Loucy (cell line): ENCODE results near the gene CHDH.

ENCODE experiments used
- H2AFZ ChIP-seq: fragments of 200-600 bp; sonication (generic); 2 replicates; pipeline ENCODE4 v1.6.0; 2016; ENCODE audit warnings: antibody characterized with exemption, mild to moderate bottlenecking, low read length, moderate library complexity
- H3F3A ChIP-seq: fragments of 200-600 bp; 2 replicates; pipeline ENCODE4 v1.6.0; 2016; ENCODE audit warnings: antibody characterized with exemption, low read depth, mild to moderate bottlenecking
- H3K27me3 ChIP-seq: fragments of 200-600 bp; sonication (generic); 2 replicates; pipeline ENCODE4 v1.6.1; 2014; ENCODE audit warnings: low read length, mild to moderate bottlenecking; ENCODE audit not compliant: insufficient read depth, poor library complexity, severe bottlenecking
- H3K36me3 ChIP-seq: fragments of 200-600 bp; sonication (generic); 2 replicates; pipeline ENCODE4 v1.6.1; 2016; ENCODE audit warnings: low read length; ENCODE audit not compliant: insufficient read depth
- H3K4me1 ChIP-seq: fragments of 200-600 bp; sonication (generic); 2 replicates; pipeline ENCODE4 v1.5.1; 2014; ENCODE audit warnings: low read length, mild to moderate bottlenecking; ENCODE audit not compliant: insufficient read depth, poor library complexity, severe bottlenecking
- H3K4me2 ChIP-seq: fragments of 200-600 bp; sonication (generic); 2 replicates; pipeline ENCODE4 v1.6.0; 2014; ENCODE audit warnings: antibody characterized with exemption, low read length, low read depth, mild to moderate bottlenecking; ENCODE audit not compliant: poor library complexity, severe bottlenecking
- H3K4me3 ChIP-seq: fragments of 200-600 bp; sonication (generic); 2 replicates; pipeline ENCODE4 v1.5.1; 2014; ENCODE audit warnings: low read length, mild to moderate bottlenecking, mixed read lengths; ENCODE audit not compliant: poor library complexity, severe bottlenecking
- H3K79me2 ChIP-seq: fragments of 200-600 bp; sonication (generic); 2 replicates; pipeline ENCODE4 v1.6.1; 2014; ENCODE audit warnings: low read length; ENCODE audit not compliant: insufficient read depth
- H3K9ac ChIP-seq: fragments of 200-600 bp; sonication (generic); 2 replicates; pipeline ENCODE4 v1.6.0; 2014; ENCODE audit warnings: mild to moderate bottlenecking, low read depth, low read length, moderate library complexity; ENCODE audit not compliant: poor library complexity, severe bottlenecking
- H3K9me2 ChIP-seq: fragments of 200-600 bp; sonication (generic); replicated peaks from 2 replicates; pipeline ENCODE4 v1.6.1; 2016; ENCODE audit warnings: low read depth, low read length, mixed read lengths
- H3K9me3 ChIP-seq: fragments of 200-600 bp; sonication (generic); 2 replicates; pipeline ENCODE4 v1.6.1; 2014; ENCODE audit warnings: mild to moderate bottlenecking, antibody characterized with exemption, low read length, low read depth; ENCODE audit not compliant: insufficient read depth
- H4K20me1 ChIP-seq: fragments of 200-600 bp; sonication (generic); 2 replicates; pipeline ENCODE4 v1.6.0; 2014; ENCODE audit warnings: antibody characterized with exemption, low read length, mild to moderate bottlenecking; ENCODE audit not compliant: insufficient read depth, poor library complexity, severe bottlenecking
- CTCF ChIP-seq: fragments of 200-600 bp; sonication (generic); conservative IDR thresholded peaks from 2 replicates; pipeline ENCODE4 v1.5.1; 2014; ENCODE audit warnings: mild to moderate bottlenecking, antibody characterized with exemption, low read length
- EZH2phosphoT487 ChIP-seq: fragments of 200-600 bp; IDR thresholded peaks from 2 replicates; pipeline ENCODE4 v1.6.1; 2018; ENCODE audit warnings: antibody characterized with exemption, mild to moderate bottlenecking, moderate library complexity, borderline replicate concordance

Gene CHDH

GRCh38 chr3:53885239-53885638 lies 39.0 kb upstream of the CHDH start:
- Histone ChIP-seq H3K9me2 (no peaks in the 10 kb centered on the region), H2AFZ (no peak overlapping the region), H3K4me2 (no peak overlapping the region), H3K79me2 (peaks cover 14% of the 10 kb centered on the region), H3K9ac (no peak overlapping the region), H3K27me3 (peaks cover 13% of the 10 kb centered on the region), H3K9me3 (no peaks in the 10 kb centered on the region), H3K4me1 (peaks cover 30% of the 10 kb centered on the region), H3K4me3 (no peak overlapping the region), H4K20me1 (peaks cover 15% of the 10 kb centered on the region), H3F3A (no peaks in the 10 kb centered on the region), H3K36me3 (peaks cover 4% of the 10 kb centered on the region; the same call in 1 of the 2 replicates)
- TF ChIP-seq CTCF (no peak), EZH2phosphoT487 (no peak)

DNA sequence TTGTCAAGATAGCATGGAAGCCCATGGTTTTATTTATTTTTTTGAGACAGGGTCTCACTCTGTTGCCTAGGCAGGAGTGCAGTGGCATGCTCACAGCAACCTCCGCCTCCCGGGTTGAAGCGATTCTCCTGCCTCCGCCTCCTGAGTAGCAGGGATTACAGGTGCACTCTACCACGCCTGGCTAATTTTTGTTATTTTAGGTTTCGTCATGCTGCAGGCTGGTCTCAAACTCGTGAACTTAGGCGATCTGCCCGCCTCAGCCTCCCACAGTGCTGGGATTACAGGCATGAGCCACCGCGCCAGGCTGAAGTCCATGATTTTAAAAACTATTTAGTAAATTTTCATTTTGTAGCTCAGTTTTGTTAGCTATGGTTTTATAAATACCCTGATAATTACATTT lies 38.4 kb upstream of the CHDH start:
- Histone ChIP-seq H3K27me3 (peaks cover 13% of the 10 kb centered on the region), H3F3A (no peaks in the 10 kb centered on the region), H2AFZ (no peak overlapping the region), H3K36me3 (peaks cover 7% of the 10 kb centered on the region; the same call in 1 of the 2 replicates), H3K9ac (no peak overlapping the region), H3K9me3 (no peaks in the 10 kb centered on the region), H3K4me2 (no peak overlapping the region), H3K4me1 (peaks cover 32% of the 10 kb centered on the region), H3K79me2 (peaks cover 20% of the 10 kb centered on the region), H3K9me2 (no peaks in the 10 kb centered on the region), H3K4me3 (no peak overlapping the region), H4K20me1 (peaks cover 20% of the 10 kb centered on the region)
- no peak for TF ChIP-seq EZH2phosphoT487
- TF ChIP-seq CTCF, result no peak

DNA sequence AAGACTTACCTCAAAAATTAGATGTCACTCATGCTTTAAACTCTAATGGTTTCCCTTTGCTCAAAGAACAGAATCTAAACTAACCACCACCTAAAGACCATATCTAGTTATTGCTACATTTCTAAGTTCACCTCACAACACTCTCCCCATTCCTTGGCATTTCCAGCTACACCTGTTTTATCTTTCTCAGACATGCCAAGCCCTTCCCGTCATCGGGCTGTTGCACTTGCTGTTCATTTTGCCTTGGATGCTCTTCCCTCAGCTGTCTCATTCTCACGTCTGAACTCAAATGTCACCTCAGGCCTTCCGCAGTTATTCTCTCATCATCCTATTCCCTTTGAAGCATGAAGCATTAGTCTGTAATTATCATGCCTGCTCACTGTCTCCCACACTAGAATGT lies 36.8 kb upstream of the CHDH start:
- Histone ChIP-seq H3K4me3 (no peak overlapping the region), H3F3A (no peaks in the 10 kb centered on the region), H3K9me3 (no peaks in the 10 kb centered on the region), H3K9ac (no peak overlapping the region), H3K36me3 (peaks cover 22% of the 10 kb centered on the region; the same call in 1 of the 2 replicates), H3K4me2 (no peak overlapping the region), H4K20me1 (peaks cover 20% of the 10 kb centered on the region), H3K79me2 (peaks cover 23% of the 10 kb centered on the region), H2AFZ (no peak overlapping the region), H3K4me1 (peaks cover 34% of the 10 kb centered on the region), H3K9me2 (no peaks in the 10 kb centered on the region), H3K27me3 (peaks cover 11% of the 10 kb centered on the region)
- TF ChIP-seq CTCF, result no peak
- no peak for TF ChIP-seq EZH2phosphoT487
